K562 (cell line): ENCODE measurements around the gene TTC33.

Source experiments
- ATF7 ChIP-seq: fragments of 450-650 bp; IDR thresholded peaks from 2 replicates; pipeline ENCODE4 v1.7.1; 2014; ENCODE audit warnings: mild to moderate bottlenecking, moderate library complexity
- CTCF ChIP-seq, 3 experiments: IDR thresholded peaks in 2 of 3; conservative IDR thresholded peaks in 1 of 3; 2 replicates each; pipeline ENCODE4 v1.5.1; 2011 to 2012; ENCODE audit warnings: low read length in 3 of 3, mild to moderate bottlenecking in 3 of 3, control low read depth in 2 of 3, improper control_type of control experiment in 1 of 3, inconsistent platforms in 1 of 3, low read depth in 1 of 3, mixed read lengths in 1 of 3, moderate library complexity in 1 of 3; ENCODE audit not compliant: insufficient read depth in 2 of 3
- HIVEP1 ChIP-seq: fragments of 250-450 bp; sonication (Bioruptor Pico); IDR thresholded peaks from 2 replicates; pipeline ENCODE4 v1.4.0; 2020; ENCODE audit warnings: mild to moderate bottlenecking
- MAFK ChIP-seq: IDR thresholded peaks from 2 replicates; pipeline ENCODE4 v1.6.1; 2011; ENCODE audit warnings: low read length, improper control_type of control experiment
- RAD21 ChIP-seq, 2 experiments: fragments of 250-450 bp in 1 of 2; fragments of 450-650 bp in 1 of 2; sonication (Bioruptor Pico) in 1 of 2; formaldehyde crosslinking in 1 of 2; IDR thresholded peaks in 1 of 2; conservative IDR thresholded peaks in 1 of 2; 2 replicates each; pipeline versions ENCODE4 v1.4.0 to v1.8.0; 2020 to 2022; ENCODE audit warnings: mild to moderate bottlenecking in 2 of 2, moderate library complexity in 1 of 2
- TARDBP ChIP-seq: fragments of 450-650 bp; IDR thresholded peaks from 2 replicates; pipeline ENCODE4 v1.6.1; 2016
- TF ChIP-seq, protein P1 (sequence below): fragments of 250-450 bp; sonication (Bioruptor Pico); IDR thresholded peaks from 2 replicates; pipeline ENCODE4 v1.4.0; 2020; ENCODE audit warnings: mild to moderate bottlenecking, moderate library complexity

DNA sequence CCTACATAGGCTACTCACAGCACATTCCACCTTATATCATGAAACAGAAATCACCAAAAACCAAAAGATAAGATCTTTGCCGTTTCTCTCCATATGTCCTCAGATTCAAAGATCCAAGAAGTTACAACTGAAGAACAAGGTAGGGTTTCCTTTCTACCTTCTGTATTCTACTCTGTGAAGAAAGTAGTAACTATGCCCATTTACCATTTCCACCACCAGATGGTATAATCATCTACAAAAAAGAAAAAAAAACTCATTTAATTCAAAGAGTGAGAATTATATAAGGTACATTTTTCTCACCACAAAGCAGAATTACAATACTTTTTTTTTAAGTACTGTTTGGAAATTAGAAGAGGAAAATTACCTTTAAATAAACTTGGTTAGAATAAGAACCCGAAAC is 248.7 kb downstream of the TTC33 start:
- TF ChIP-seq TARDBP (no peak), CTCF (IDR thresholded peaks at IDR 0.05 in 2 of 3, conservative IDR thresholded peaks at IDR 0.05 in 1 of 3; ENCODE audit: insufficient read depth in 2 of 3, low read depth in 1 of 3, low read length in 3 of 3) (no peak), RAD21 (CRISPR knock-in tag; conservative IDR thresholded peaks at IDR 0.05 in 1 of 2, IDR thresholded peaks at IDR 0.05 in 1 of 2) (no peak), MAFK (no peak), ATF7 (no peak), HIVEP1 (CRISPR knock-in tag) (no peak)
- TF ChIP-seq, protein P1, sequence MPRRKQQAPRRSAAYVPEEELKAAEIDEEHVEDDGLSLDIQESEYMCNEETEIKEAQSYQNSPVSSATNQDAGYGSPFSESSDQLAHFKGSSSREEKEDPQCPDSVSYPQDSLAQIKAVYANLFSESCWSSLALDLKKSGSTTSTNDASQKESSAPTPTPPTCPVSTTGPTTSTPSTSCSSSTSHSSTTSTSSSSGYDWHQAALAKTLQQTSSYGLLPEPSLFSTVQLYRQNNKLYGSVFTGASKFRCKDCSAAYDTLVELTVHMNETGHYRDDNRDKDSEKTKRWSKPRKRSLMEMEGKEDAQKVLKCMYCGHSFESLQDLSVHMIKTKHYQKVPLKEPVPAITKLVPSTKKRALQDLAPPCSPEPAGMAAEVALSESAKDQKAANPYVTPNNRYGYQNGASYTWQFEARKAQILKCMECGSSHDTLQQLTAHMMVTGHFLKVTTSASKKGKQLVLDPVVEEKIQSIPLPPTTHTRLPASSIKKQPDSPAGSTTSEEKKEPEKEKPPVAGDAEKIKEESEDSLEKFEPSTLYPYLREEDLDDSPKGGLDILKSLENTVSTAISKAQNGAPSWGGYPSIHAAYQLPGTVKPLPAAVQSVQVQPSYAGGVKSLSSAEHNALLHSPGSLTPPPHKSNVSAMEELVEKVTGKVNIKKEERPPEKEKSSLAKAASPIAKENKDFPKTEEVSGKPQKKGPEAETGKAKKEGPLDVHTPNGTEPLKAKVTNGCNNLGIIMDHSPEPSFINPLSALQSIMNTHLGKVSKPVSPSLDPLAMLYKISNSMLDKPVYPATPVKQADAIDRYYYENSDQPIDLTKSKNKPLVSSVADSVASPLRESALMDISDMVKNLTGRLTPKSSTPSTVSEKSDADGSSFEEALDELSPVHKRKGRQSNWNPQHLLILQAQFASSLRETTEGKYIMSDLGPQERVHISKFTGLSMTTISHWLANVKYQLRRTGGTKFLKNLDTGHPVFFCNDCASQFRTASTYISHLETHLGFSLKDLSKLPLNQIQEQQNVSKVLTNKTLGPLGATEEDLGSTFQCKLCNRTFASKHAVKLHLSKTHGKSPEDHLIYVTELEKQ, result no peak
